Lower lobe of right lung (tissue), 2 donors: ENCODE results near the gene GGTLC2. TPM values are rescaled to one million over a fixed set of nuclear protein-coding genes. Genes with fewer than 3 reads are reported as not detected.

Source experiments
- ATAC-seq, 2 donors: fragments of 200-7000 bp; cut with Tn5 transposase; one replicate each; pipeline ENCODE4 v1.9.1; 2020 to 2022; ENCODE audit warnings: mild to moderate bottlenecking in 2 of 2, moderate library complexity in 2 of 2
- DNase-seq: peaks from one replicate; pipeline ENCODE4 v3.0.0-alpha.2; 2020
- H3K27ac ChIP-seq: fragments of 200-600 bp; one replicate; pipeline ENCODE4 v1.8.0; 2022
- H3K27me3 ChIP-seq: fragments of 200-600 bp; one replicate; pipeline ENCODE4 v1.8.0; 2022; ENCODE audit warnings: low read depth
- H3K36me3 ChIP-seq: fragments of 200-600 bp; one replicate; pipeline ENCODE4 v1.8.0; 2022; ENCODE audit warnings: mild to moderate bottlenecking
- H3K4me1 ChIP-seq: fragments of 200-600 bp; one replicate; pipeline ENCODE4 v1.8.0; 2022
- H3K4me3 ChIP-seq: fragments of 200-600 bp; one replicate; pipeline ENCODE4 v1.8.0; 2022; ENCODE audit warnings: mild to moderate bottlenecking
- H3K9me3 ChIP-seq: fragments of 200-600 bp; one replicate; pipeline ENCODE4 v1.8.0; 2022
- intact Hi-C: fragments of 100-400 bp; cut with DNase I; formaldehyde crosslinking; loops from one replicate; pipeline ENCODE4 v1.11.0; 2022
- total RNA-seq: library from RNA; stranded (reverse); fragmentation: NEBNext Ultra II Directional; extraction: Animal tissue kit (Norgen Biotek cat#: 25700); gene quantifications from one replicate; pipeline ENCODE4 v1.2.1, GENCODE V29; 2021
- TF ChIP-seq, protein P1 (sequence below): fragments of 200-600 bp; IDR thresholded peaks from one replicate; pipeline ENCODE4 v1.8.0; 2022; ENCODE audit warnings: antibody characterized with exemption, mild to moderate bottlenecking
- donor health status: DM: no; HTN: yes; CAD: no; lungs with severe emphysema.

Gene GGTLC2
- total RNA-seq, 1 donor from 2014 or later, result 2.7 TPM

- no peak for ATAC-seq
- TF ChIP-seq, protein P1, sequence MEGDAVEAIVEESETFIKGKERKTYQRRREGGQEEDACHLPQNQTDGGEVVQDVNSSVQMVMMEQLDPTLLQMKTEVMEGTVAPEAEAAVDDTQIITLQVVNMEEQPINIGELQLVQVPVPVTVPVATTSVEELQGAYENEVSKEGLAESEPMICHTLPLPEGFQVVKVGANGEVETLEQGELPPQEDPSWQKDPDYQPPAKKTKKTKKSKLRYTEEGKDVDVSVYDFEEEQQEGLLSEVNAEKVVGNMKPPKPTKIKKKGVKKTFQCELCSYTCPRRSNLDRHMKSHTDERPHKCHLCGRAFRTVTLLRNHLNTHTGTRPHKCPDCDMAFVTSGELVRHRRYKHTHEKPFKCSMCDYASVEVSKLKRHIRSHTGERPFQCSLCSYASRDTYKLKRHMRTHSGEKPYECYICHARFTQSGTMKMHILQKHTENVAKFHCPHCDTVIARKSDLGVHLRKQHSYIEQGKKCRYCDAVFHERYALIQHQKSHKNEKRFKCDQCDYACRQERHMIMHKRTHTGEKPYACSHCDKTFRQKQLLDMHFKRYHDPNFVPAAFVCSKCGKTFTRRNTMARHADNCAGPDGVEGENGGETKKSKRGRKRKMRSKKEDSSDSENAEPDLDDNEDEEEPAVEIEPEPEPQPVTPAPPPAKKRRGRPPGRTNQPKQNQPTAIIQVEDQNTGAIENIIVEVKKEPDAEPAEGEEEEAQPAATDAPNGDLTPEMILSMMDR, result no peak
- Histone ChIP-seq H3K4me3 (no peak overlapping the region), H3K27me3 (no peaks in the 10 kb centered on the region), H3K36me3 (no peaks in the 10 kb centered on the region), H3K27ac (no peak overlapping the region), H3K9me3 (no peaks in the 10 kb centered on the region), H3K4me1 (peaks cover 2% of the 10 kb centered on the region)
- intact Hi-C loops, result no loop called here
- DNase-seq, result no peak
Observed at GRCh38 chr22:22694106-22694505, 49.7 kb downstream of the GGTLC2 start.

DNA sequence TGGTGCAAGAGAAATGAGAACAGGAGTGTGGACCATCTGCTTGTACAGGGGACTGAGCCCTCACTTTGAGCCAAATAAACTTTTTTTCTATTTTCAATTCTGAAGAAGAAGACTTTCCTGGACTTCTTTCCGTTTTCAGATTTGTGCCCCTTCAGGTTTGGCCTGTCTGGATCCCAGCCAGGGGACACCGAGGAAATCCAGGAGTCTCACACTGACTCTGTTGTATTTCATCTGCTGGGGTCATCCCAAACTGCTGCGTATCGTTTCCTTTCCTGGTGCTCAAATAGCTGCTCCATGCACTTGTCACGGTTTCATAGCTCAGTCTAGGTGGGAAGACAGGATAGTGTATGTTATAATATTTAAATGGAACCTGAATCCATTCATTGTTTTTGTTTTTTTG is 51.7 kb downstream of the GGTLC2 start:
- no peaks in the 10 kb centered on the region for H3K36me3 ChIP-seq
- H3K4me3 ChIP-seq, result no peak overlapping the region
- ATAC-seq, result no peak
- TF ChIP-seq, protein P1, result no peak
- intact Hi-C loops, result no loop called here
- H3K27ac ChIP-seq, result no peak overlapping the region
- DNase-seq, result no peak
- H3K27me3 ChIP-seq, result no peaks in the 10 kb centered on the region
- H3K4me1 ChIP-seq, result peaks cover 2% of the 10 kb centered on the region
- H3K9me3 ChIP-seq, result no peaks in the 10 kb centered on the region

Other genes starting within 250 kb of the GGTLC2 start
- gene ZNF280B, start 135.9 kb upstream of the GGTLC2 start, total RNA-seq, result 0.86 TPM
- not detected for gene ZNF280A, start 124.3 kb upstream of the GGTLC2 start, total RNA-seq
- not detected for gene PRAME, start 85.3 kb upstream of the GGTLC2 start, total RNA-seq
- 11.1 TPM for gene IGLL5, start 243.2 kb downstream of the GGTLC2 start, total RNA-seq